ENCODE measurements around the gene HOXA5.

DNA sequence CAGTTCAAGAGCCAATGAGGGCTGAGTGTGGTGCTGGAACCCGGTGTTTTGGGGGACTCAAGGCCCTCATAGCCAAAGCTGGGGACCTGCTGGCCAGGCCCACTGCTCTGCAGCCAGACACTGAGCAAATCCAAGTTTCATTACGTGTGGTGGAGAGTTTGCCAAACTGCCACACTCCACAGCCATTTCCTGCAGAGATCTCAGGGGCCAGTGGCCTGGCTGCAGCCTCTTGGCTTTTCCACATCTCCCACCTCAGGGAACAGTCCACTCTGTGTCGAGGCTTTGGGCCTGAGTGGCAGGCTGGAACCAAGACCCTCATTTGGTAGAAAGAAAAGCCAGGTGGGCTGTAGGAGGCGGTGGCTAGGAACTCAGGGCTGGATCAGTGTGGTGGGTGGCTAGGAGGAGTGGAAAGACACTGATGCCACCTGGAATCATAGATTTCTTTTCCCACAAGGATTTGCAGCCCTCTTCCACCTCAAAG lies 38.4 kb upstream of the HOXA5 start:
- TF ChIP-seq POLR2A (IDR thresholded peaks at IDR 0.05) (no peak), EP300 (IDR thresholded peaks at IDR 0.05; ENCODE audit: low read depth) (no peak), POLR2AphosphoS5 (IDR thresholded peaks at IDR 0.05) (peak in 2 of 3 donors; percentile 15 to 25)
- TF ChIP-seq, protein P1, sequence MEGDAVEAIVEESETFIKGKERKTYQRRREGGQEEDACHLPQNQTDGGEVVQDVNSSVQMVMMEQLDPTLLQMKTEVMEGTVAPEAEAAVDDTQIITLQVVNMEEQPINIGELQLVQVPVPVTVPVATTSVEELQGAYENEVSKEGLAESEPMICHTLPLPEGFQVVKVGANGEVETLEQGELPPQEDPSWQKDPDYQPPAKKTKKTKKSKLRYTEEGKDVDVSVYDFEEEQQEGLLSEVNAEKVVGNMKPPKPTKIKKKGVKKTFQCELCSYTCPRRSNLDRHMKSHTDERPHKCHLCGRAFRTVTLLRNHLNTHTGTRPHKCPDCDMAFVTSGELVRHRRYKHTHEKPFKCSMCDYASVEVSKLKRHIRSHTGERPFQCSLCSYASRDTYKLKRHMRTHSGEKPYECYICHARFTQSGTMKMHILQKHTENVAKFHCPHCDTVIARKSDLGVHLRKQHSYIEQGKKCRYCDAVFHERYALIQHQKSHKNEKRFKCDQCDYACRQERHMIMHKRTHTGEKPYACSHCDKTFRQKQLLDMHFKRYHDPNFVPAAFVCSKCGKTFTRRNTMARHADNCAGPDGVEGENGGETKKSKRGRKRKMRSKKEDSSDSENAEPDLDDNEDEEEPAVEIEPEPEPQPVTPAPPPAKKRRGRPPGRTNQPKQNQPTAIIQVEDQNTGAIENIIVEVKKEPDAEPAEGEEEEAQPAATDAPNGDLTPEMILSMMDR (IDR thresholded peaks at IDR 0.05): no peak
